ENCODE measurements around the gene R3HDM2. TPM values are rescaled to one million over a fixed set of nuclear protein-coding genes. Genes with fewer than 3 reads are reported as not detected.
A peak's percentile ranks its signal among the peaks of the same experiment; 100 is the strongest.
"Not testable (repeated sequence)": the region's sequence is repeated elsewhere in the genome, so short reads cannot be mapped to it uniquely, and the experiment has no call there.

The R3HDM2 gene
- total RNA-seq, 1 donor from 2014 or later, result 46.5 TPM

DNA sequence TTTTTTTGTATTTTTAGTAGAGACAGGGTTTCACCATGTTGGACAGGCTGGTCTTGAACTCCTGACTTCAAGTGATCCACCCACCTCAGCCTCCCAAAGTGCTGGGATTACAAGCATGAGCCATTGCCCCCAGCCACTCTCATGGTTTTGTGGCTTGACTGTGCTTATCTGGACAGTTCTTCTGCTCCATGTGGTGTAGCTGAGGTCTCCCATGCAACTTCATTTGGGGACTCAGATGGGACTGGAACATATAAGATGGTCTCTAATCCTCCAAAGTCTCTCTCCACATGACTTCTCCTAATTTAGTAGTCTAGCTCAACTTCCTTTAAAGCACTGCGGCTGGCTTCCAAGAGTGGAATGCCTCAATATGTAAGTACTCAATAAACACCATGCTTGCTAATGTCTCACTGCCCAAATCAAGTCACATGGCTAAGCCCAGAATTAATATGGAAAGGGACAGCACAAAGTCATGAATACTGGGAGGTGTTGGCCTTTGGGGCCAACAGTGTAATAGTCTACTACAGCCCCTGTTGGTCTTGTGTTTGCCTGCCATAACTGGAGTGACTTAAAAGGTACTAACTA is 11.1 kb upstream of the R3HDM2 start:
- TF ChIP-seq, protein P1, sequence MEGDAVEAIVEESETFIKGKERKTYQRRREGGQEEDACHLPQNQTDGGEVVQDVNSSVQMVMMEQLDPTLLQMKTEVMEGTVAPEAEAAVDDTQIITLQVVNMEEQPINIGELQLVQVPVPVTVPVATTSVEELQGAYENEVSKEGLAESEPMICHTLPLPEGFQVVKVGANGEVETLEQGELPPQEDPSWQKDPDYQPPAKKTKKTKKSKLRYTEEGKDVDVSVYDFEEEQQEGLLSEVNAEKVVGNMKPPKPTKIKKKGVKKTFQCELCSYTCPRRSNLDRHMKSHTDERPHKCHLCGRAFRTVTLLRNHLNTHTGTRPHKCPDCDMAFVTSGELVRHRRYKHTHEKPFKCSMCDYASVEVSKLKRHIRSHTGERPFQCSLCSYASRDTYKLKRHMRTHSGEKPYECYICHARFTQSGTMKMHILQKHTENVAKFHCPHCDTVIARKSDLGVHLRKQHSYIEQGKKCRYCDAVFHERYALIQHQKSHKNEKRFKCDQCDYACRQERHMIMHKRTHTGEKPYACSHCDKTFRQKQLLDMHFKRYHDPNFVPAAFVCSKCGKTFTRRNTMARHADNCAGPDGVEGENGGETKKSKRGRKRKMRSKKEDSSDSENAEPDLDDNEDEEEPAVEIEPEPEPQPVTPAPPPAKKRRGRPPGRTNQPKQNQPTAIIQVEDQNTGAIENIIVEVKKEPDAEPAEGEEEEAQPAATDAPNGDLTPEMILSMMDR (IDR thresholded peaks at IDR 0.05), result no peak
- no peak for DNase-seq (ENCODE audit: low spot score)
- no peaks in the 10 kb centered on the region for H3K9me3 Mint-ChIP-seq (ENCODE audit: low read depth)
- H3K27ac Mint-ChIP-seq (ENCODE audit: unreplicated experiment), result no peak overlapping the region
- no peaks in the 10 kb centered on the region for H3K27me3 Mint-ChIP-seq (ENCODE audit: low read depth)
- H3K4me1 Mint-ChIP-seq (ENCODE audit: low read depth), result peaks cover 4% of the 10 kb centered on the region
- no peak overlapping the region for H3K4me3 Mint-ChIP-seq (ENCODE audit: unreplicated experiment)
- no peaks in the 10 kb centered on the region for H3K36me3 Mint-ChIP-seq (ENCODE audit: low read depth)

DNA sequence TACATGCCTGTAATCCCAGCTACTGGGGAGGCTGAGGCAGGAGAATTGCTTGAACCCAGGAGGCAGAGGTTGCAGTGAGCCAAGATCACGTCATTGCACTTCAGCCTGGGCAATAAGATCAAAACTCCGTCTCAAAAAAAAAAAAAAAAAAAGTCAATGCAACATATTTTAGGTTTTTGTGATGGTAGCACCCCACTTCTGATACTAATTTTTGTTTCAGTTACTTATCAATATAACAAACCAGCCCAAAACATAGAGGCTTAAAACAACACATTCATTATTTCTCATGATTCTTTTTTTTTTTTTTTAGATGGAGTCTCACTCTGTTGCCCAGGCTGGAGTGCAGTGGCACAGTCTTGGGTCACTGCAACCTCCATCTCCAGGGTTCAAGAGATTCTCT is 10.6 kb upstream of the R3HDM2 start:
- not testable (repeated sequence) for H3K36me3 Mint-ChIP-seq (ENCODE audit: low read depth); H3K27ac Mint-ChIP-seq (ENCODE audit: unreplicated experiment); H3K27me3 Mint-ChIP-seq (ENCODE audit: low read depth); H3K4me3 Mint-ChIP-seq (ENCODE audit: unreplicated experiment); H3K9me3 Mint-ChIP-seq (ENCODE audit: low read depth); DNase-seq (ENCODE audit: low spot score); H3K4me1 Mint-ChIP-seq (ENCODE audit: low read depth)

DNA sequence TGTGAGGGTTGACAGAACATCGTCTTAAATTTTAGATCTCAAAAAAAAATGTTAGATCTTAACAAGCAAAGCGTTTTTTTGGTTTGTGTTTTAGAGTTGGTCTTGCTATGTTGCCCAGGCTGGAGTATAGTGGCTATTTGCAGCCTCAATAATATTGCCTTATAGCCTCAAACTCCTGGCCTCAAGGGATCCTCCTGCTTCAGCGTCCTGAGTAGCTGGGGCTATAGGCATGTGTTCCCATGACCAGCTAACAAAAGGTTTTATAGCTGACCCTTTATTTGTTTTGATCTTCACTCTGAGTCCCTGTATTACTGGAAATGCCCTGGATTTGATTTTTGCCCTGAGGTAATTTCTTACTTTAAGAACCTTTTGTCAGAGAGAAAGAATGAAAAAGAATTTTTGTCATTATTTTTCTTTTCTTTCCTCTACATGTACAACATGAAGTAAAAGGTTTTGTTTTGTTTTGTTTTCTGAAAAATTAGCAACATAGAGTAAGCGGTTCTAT is 9.0 kb upstream of the R3HDM2 start:
- Mint-ChIP-seq H3K27ac (ENCODE audit: unreplicated experiment) (no peak overlapping the region), H3K27me3 (ENCODE audit: low read depth) (no peaks in the 10 kb centered on the region), H3K9me3 (ENCODE audit: low read depth) (no peaks in the 10 kb centered on the region), H3K4me3 (ENCODE audit: unreplicated experiment) (no peak overlapping the region), H3K4me1 (ENCODE audit: low read depth) (peaks cover 4% of the 10 kb centered on the region), H3K36me3 (ENCODE audit: low read depth) (no peaks in the 10 kb centered on the region)
- TF ChIP-seq, protein P1 (IDR thresholded peaks at IDR 0.05), result no peak
- no peak for DNase-seq (ENCODE audit: low spot score)

DNA sequence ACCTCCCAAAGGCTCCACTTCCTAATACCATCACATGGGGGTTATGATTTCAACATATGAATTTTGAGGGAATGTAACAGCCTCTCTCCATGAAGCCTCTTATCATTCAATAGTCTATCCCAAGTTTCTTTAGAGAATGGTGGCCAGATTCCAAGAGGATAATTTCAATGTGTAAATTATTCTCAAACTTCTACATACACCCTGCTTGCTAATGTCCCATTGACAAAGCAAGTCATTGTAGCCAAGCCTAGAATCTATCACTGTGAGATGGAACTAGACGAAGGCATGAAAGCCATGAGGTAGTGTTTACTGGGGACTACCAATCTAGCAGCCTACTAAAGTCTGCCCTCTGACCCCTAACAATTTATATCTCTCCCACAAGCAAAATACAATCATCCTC is 7.6 kb upstream of the R3HDM2 start:
- Mint-ChIP-seq H3K4me1 (ENCODE audit: low read depth) (peaks cover 4% of the 10 kb centered on the region), H3K36me3 (ENCODE audit: low read depth) (no peaks in the 10 kb centered on the region), H3K27ac (ENCODE audit: unreplicated experiment) (no peak overlapping the region), H3K27me3 (ENCODE audit: low read depth) (no peaks in the 10 kb centered on the region), H3K9me3 (ENCODE audit: low read depth) (no peaks in the 10 kb centered on the region), H3K4me3 (ENCODE audit: unreplicated experiment) (no peak overlapping the region)
- no peak for DNase-seq (ENCODE audit: low spot score)
- TF ChIP-seq, protein P1 (IDR thresholded peaks at IDR 0.05), result no peak

DNA sequence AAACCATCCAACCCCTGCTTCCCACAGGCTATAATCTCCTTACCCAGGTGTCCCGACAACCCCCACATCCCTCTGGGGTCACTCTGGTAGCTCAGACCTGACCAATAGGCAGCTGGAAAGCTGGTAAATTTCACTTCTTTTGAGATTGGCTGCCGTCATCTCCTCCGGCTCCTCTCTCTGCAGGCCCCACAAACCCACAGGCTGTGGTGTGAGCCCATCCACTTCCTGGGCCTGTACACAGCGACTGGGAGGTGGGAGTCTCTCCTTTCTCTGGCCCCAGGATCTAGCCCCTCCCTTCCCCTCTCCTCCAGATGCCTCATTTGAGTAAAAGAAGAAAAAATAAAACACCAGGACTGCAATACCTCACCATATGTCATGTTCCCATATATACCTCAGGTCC is 4.5 kb upstream of the R3HDM2 start:
- no peaks in the 10 kb centered on the region for H3K36me3 Mint-ChIP-seq (ENCODE audit: low read depth)
- no peaks in the 10 kb centered on the region for H3K27me3 Mint-ChIP-seq (ENCODE audit: low read depth)
- TF ChIP-seq, protein P1 (IDR thresholded peaks at IDR 0.05), result no peak
- peaks cover 10% of the 10 kb centered on the region for H3K4me1 Mint-ChIP-seq (ENCODE audit: low read depth)
- peak; percentile 28 for DNase-seq (ENCODE audit: low spot score)
- H3K27ac Mint-ChIP-seq (ENCODE audit: unreplicated experiment), result no peak overlapping the region
- H3K9me3 Mint-ChIP-seq (ENCODE audit: low read depth), result no peaks in the 10 kb centered on the region
- no peak overlapping the region for H3K4me3 Mint-ChIP-seq (ENCODE audit: unreplicated experiment)

Measured in chondrocyte (in vitro differentiated cells).